ENCODE measurements around the gene DSCAM.

GRCh38 chr21:40881767-40882166 is 34.8 kb upstream of the DSCAM start:
- TF ChIP-seq REST (IDR thresholded peaks at IDR 0.05; ENCODE audit: unreplicated experiment) (no peak), CTCF (conservative IDR thresholded peaks at IDR 0.05; ENCODE audit: low read depth in 2 of 2) (no peak), POLR2AphosphoS5 (IDR thresholded peaks at IDR 0.05; ENCODE audit: low read depth) (no peak), CREB1 (CRISPR knock-in tag; IDR thresholded peaks at IDR 0.05; ENCODE audit: low read depth) (no peak), NANOG (IDR thresholded peaks at IDR 0.05; ENCODE audit: borderline replicate concordance) (no peak), EZH2 (IDR thresholded peaks at IDR 0.05; ENCODE audit: low read depth, unreplicated experiment) (no peak), ETS1 (IDR thresholded peaks at IDR 0.05) (no peak), JUNB (IDR thresholded peaks at IDR 0.05; ENCODE audit: unreplicated experiment) (no peak), ZNF331 (CRISPR knock-in tag; IDR thresholded peaks at IDR 0.05; ENCODE audit: low read depth) (no peak), EZH2phosphoT487 (IDR thresholded peaks at IDR 0.05; ENCODE audit: unreplicated experiment) (no peak), ZNF462 (CRISPR knock-in tag; IDR thresholded peaks at IDR 0.05) (no peak), STAT1 (IDR thresholded peaks at IDR 0.05; ENCODE audit: unreplicated experiment) (no peak)

Data from GM23338 (cell line).